Transverse colon (tissue), 4 donors: ENCODE data around the gene WASL.

Source experiments
- POLR2AphosphoS5 ChIP-seq, 3 donors: sonication (generic); formaldehyde crosslinking; IDR thresholded peaks; one replicate each; pipeline ENCODE4 v1.6.1; 2016; ENCODE audit warnings: antibody characterized with exemption in 3 of 3
- TF ChIP-seq, protein P1 (sequence below), 5 experiments: fragments of 200-600 bp in 3 of 5; fragments of 450-650 bp in 2 of 5; sonication (generic) in 3 of 5; IDR thresholded peaks; 1 replicate in 2 of 5; 2 replicates in 3 of 5; pipeline ENCODE4 v1.5.1; 2016 to 2017; ENCODE audit warnings: antibody characterized with exemption in 5 of 5, inconsistent platforms in 3 of 5, mild to moderate bottlenecking in 2 of 5, moderate library complexity in 1 of 5

DNA sequence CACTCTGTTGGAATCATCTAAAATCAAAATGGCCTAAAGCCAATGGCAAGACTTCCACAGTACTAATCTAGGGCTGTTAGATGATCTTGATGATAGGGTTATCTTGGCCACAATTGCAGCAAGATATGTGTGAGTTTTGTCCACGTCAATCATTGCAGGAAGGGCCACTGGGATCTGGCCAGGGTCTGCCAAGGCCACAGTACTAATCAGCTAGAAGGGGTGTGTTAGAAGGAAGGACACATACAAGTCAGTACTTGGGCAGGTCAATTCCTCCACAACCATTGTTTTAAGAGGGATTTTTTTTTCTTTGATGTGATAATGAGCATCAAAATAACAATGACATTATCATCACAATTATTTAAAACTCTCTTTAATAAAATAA, 91.5 kb downstream of the WASL start:
- TF ChIP-seq, protein P1, sequence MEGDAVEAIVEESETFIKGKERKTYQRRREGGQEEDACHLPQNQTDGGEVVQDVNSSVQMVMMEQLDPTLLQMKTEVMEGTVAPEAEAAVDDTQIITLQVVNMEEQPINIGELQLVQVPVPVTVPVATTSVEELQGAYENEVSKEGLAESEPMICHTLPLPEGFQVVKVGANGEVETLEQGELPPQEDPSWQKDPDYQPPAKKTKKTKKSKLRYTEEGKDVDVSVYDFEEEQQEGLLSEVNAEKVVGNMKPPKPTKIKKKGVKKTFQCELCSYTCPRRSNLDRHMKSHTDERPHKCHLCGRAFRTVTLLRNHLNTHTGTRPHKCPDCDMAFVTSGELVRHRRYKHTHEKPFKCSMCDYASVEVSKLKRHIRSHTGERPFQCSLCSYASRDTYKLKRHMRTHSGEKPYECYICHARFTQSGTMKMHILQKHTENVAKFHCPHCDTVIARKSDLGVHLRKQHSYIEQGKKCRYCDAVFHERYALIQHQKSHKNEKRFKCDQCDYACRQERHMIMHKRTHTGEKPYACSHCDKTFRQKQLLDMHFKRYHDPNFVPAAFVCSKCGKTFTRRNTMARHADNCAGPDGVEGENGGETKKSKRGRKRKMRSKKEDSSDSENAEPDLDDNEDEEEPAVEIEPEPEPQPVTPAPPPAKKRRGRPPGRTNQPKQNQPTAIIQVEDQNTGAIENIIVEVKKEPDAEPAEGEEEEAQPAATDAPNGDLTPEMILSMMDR (IDR thresholded peaks at IDR 0.05) = no peak
- no peak for TF ChIP-seq POLR2AphosphoS5 (IDR thresholded peaks at IDR 0.05)
